ENCODE measurements around the gene DTNA.

Gene DTNA

GRCh38 chr18:34866310-34866709, 156.2 kb downstream of the DTNA start:
- Histone ChIP-seq H3K9me3 (peaks cover 3% of the 10 kb centered on the region; the same call in 1 of the 2 replicates), H3K36me3 (no peaks in the 10 kb centered on the region), H3K4me3 (no peak overlapping the region), H3K4me1 (peaks cover 18% of the 10 kb centered on the region), H3K27ac (no peak overlapping the region), H3K9ac (no peak overlapping the region), H3K4me2 (no peak overlapping the region), H4K20me1 (no peaks in the 10 kb centered on the region), H3K27me3 (no peaks in the 10 kb centered on the region)
- no peak for TF ChIP-seq Cebpa-rat (IDR thresholded peaks at IDR 0.05)

DNA sequence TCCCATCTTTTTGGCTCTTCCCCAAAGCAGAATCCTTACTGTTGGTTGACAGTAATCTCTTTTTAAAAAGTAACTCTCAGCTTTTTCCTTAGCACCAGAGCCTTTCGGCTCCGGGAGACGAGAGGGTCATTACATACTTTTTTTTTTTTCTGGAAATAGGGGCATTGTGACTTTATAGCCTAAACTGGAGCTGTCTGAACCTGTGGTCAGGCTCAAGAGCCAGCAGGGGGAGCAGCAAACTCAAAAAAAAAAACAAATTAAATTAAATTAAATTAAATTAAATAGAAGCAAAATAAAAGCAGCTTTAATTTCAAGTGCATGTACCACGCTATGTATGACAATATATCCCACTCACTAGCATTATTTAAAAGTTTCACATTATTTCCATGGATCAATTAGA, 156.6 kb downstream of the DTNA start:
- Histone ChIP-seq H3K4me2 (no peak overlapping the region), H3K9ac (no peak overlapping the region), H3K27me3 (no peaks in the 10 kb centered on the region), H3K9me3 (peaks cover 3% of the 10 kb centered on the region; the same call in 1 of the 2 replicates), H3K4me3 (no peak overlapping the region), H3K36me3 (no peaks in the 10 kb centered on the region), H3K27ac (no peak overlapping the region), H4K20me1 (no peaks in the 10 kb centered on the region), H3K4me1 (peaks cover 15% of the 10 kb centered on the region)
- TF ChIP-seq Cebpa-rat (IDR thresholded peaks at IDR 0.05), result no peak

- peak overlapping the region; percentile 44 for H3K4me2 ChIP-seq
- H3K27me3 ChIP-seq, result no peaks in the 10 kb centered on the region
- H3K9ac ChIP-seq, result no peak overlapping the region
- H3K4me1 ChIP-seq, result peaks cover 15% of the 10 kb centered on the region
- H3K27ac ChIP-seq, result no peak overlapping the region
- no peak for TF ChIP-seq Cebpa-rat (IDR thresholded peaks at IDR 0.05)
- no peaks in the 10 kb centered on the region for H4K20me1 ChIP-seq
- no peak overlapping the region for H3K4me3 ChIP-seq
- no peaks in the 10 kb centered on the region for H3K36me3 ChIP-seq
- peaks cover 2% of the 10 kb centered on the region; the same call in 1 of the 2 replicates for H3K9me3 ChIP-seq
Measured at GRCh38 chr18:34867520-34867919, 157.4 kb downstream of the DTNA start.

DNA sequence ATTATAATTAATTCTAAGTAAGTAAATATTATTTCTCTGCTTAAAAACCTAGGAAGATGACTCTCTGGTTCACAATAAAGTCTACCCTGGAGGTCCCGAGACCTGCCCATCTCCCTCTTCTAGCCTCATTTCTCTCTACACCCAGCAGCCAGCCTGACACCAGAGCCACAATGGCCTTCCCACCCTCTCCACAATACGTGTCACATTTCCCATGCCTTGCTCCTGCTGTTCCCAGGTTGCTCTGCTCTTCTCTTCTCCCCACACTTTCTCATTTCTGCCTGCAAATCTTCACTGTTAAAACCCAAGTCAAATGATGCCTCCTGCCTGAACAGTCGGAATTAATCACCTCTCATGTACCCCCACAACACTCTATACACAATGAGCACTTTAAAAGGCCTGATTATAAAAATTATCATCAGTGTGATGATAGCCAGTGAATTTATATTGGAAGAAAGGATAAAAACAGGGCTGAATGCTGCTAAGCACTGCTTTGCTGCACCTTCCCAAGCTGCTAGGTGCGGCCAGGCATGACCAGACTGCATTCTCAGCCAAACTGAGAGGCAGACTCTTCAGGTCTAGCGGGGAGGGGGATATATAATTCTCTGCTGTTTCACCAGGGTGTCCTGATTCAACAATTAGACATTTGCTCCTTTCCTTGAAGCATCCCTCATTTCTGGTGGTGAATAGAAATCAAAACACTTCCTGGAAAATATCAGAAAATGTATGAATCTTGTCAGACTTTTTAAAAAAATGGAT, 160.6 kb downstream of the DTNA start:
- Histone ChIP-seq H3K36me3 (no peaks in the 10 kb centered on the region), H3K4me2 (no peak overlapping the region), H3K9ac (no peak overlapping the region), H3K27ac (no peak overlapping the region), H3K27me3 (no peaks in the 10 kb centered on the region), H4K20me1 (no peaks in the 10 kb centered on the region), H3K9me3 (no peaks in the 10 kb centered on the region), H3K4me3 (no peak overlapping the region), H3K4me1 (peaks cover 15% of the 10 kb centered on the region)
- TF ChIP-seq Cebpa-rat (IDR thresholded peaks at IDR 0.05), result no peak

DNA sequence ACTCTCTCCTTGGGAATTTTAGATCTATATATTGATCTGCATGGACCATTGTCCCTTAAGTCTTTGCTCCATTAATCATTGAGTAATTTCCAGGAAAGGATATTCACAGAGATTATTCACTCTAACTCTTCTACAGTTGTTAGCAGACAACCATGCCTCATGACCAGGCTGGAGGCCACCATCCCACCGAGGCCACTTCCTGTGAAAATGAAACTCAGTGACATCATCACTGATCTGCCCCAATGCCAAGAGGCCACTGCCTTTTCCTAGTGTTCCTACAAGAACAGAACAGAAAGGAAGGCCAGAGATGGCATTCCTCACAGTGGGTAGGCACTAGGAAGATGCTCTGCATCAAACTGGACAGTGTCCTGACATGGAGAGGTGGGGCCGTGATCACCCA, 161.3 kb downstream of the DTNA start:
- no peak for TF ChIP-seq Cebpa-rat (IDR thresholded peaks at IDR 0.05)
- Histone ChIP-seq H3K27me3 (no peaks in the 10 kb centered on the region), H3K4me2 (no peak overlapping the region), H3K36me3 (no peaks in the 10 kb centered on the region), H3K27ac (no peak overlapping the region), H3K9ac (no peak overlapping the region), H3K4me3 (no peak overlapping the region), H4K20me1 (no peaks in the 10 kb centered on the region), H3K9me3 (no peaks in the 10 kb centered on the region), H3K4me1 (peaks cover 15% of the 10 kb centered on the region)

- no peak overlapping the region for H3K4me3 ChIP-seq
- no peak overlapping the region for H3K9ac ChIP-seq
- TF ChIP-seq Cebpa-rat (IDR thresholded peaks at IDR 0.05), result no peak
- H3K4me1 ChIP-seq, result peaks cover 14% of the 10 kb centered on the region
- H4K20me1 ChIP-seq, result no peaks in the 10 kb centered on the region
- H3K27ac ChIP-seq, result no peak overlapping the region
- no peaks in the 10 kb centered on the region for H3K36me3 ChIP-seq
- H3K27me3 ChIP-seq, result no peaks in the 10 kb centered on the region
- H3K4me2 ChIP-seq, result no peak overlapping the region
- no peaks in the 10 kb centered on the region for H3K9me3 ChIP-seq
Measured at GRCh38 chr18:34872066-34872465, 162.0 kb downstream of the DTNA start.

- no peaks in the 10 kb centered on the region for H3K36me3 ChIP-seq
- H3K4me3 ChIP-seq, result no peak overlapping the region
- H3K4me2 ChIP-seq, result no peak overlapping the region
- TF ChIP-seq Cebpa-rat (IDR thresholded peaks at IDR 0.05), result no peak
- H3K4me1 ChIP-seq, result no peaks in the 10 kb centered on the region
- no peaks in the 10 kb centered on the region for H4K20me1 ChIP-seq
- no peak overlapping the region for H3K9ac ChIP-seq
- H3K9me3 ChIP-seq, result no peaks in the 10 kb centered on the region
- H3K27ac ChIP-seq, result no peak overlapping the region
- no peaks in the 10 kb centered on the region for H3K27me3 ChIP-seq
Measured at GRCh38 chr18:34873986-34874580, 164.0 kb downstream of the DTNA start.

GRCh38 chr18:34875150-34875549, 165.1 kb downstream of the DTNA start:
- H3K4me2 ChIP-seq, result no peak overlapping the region
- H3K36me3 ChIP-seq, result no peaks in the 10 kb centered on the region
- H3K9me3 ChIP-seq, result no peaks in the 10 kb centered on the region
- H3K4me3 ChIP-seq, result no peak overlapping the region
- no peaks in the 10 kb centered on the region for H3K4me1 ChIP-seq
- no peak for TF ChIP-seq Cebpa-rat (IDR thresholded peaks at IDR 0.05)
- H3K27ac ChIP-seq, result no peak overlapping the region
- H3K27me3 ChIP-seq, result no peaks in the 10 kb centered on the region
- no peak overlapping the region for H3K9ac ChIP-seq
- H4K20me1 ChIP-seq, result no peaks in the 10 kb centered on the region

DNA sequence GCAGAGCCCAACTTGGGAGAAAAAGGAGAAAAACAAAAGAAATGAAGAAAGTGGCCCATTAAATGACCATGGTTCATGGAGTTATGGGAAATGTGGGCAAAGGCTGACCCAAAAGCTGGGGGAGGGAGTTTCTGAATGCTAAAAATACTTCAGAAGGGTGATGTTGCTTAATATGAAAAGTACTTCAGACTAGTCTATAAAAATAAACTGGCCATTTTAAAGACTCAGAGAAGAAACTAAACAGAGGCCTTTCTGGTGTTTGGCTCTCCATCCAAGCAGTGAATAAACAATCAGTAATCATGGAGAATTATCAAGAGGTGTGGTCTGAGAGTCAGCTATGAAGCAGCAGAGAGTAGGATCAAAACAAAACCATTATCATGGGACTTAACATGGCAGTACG, 170.3 kb downstream of the DTNA start:
- H4K20me1 ChIP-seq, result no peaks in the 10 kb centered on the region
- no peaks in the 10 kb centered on the region for H3K4me1 ChIP-seq
- H3K4me3 ChIP-seq, result no peak overlapping the region
- H3K9me3 ChIP-seq, result no peaks in the 10 kb centered on the region
- no peak overlapping the region for H3K27ac ChIP-seq
- H3K4me2 ChIP-seq, result no peak overlapping the region
- H3K9ac ChIP-seq, result no peak overlapping the region
- H3K27me3 ChIP-seq, result no peaks in the 10 kb centered on the region
- TF ChIP-seq Cebpa-rat (IDR thresholded peaks at IDR 0.05), result no peak
- no peaks in the 10 kb centered on the region for H3K36me3 ChIP-seq

Data from BLaER1 (cell line).